Left ventricle myocardium inferior (tissue), 1 donor: ENCODE measurements around the gene ROPN1L. TPM values are rescaled to one million over a fixed set of nuclear protein-coding genes. Genes with fewer than 3 reads are reported as not detected.
A peak's percentile ranks its signal among the peaks of the same experiment; 100 is the strongest.

Experiments
- DNase-seq: peaks from one replicate; pipeline ENCODE4 v3.0.0-alpha.2; 2020
- H3K27ac ChIP-seq: fragments of 200-600 bp; replicated peaks from 2 replicates; pipeline ENCODE4 v1.8.0; 2021
- H3K27me3 ChIP-seq: fragments of 200-600 bp; 2 replicates; pipeline ENCODE4 v1.8.0; 2021; ENCODE audit warnings: low read depth
- H3K36me3 ChIP-seq: fragments of 200-600 bp; 2 replicates; pipeline ENCODE4 v1.8.0; 2021
- H3K4me1 ChIP-seq: fragments of 200-600 bp; 2 replicates; pipeline ENCODE4 v1.8.0; 2021
- H3K4me3 ChIP-seq: fragments of 200-600 bp; 2 replicates; pipeline ENCODE4 v1.8.0; 2021; ENCODE audit warnings: mild to moderate bottlenecking, moderate library complexity
- H3K9me3 ChIP-seq: fragments of 200-600 bp; replicated peaks from 2 replicates; pipeline ENCODE4 v1.8.0; 2021
- CTCF ChIP-seq: fragments of 200-600 bp; IDR thresholded peaks from 2 replicates; pipeline ENCODE4 v1.8.0; 2021; ENCODE audit warnings: antibody characterized with exemption, mild to moderate bottlenecking, borderline replicate concordance
- intact Hi-C: fragments of 100-400 bp; cut with micrococcal nuclease; formaldehyde crosslinking; loops from one replicate; pipeline ENCODE4 v1.11.0; 2022
- total RNA-seq: library from RNA; stranded (reverse); fragmentation: NEBNext Ultra II Directional; extraction: Animal tissue kit (Norgen Biotek cat#: 25700); gene quantifications from one replicate; pipeline ENCODE4 v1.2.1, GENCODE V29; 2021
- donor health status: DM: no; HTN: yes; CAD: no; lungs with severe emphysema.

Gene ROPN1L
- total RNA-seq, 1 donor from 2014 or later = 0.38 TPM

- Histone ChIP-seq H3K4me1 (peaks cover 22% of the 10 kb centered on the region), H3K9me3 (peaks cover 19% of the 10 kb centered on the region), H3K36me3 (no peaks in the 10 kb centered on the region), H3K27ac (no peak overlapping the region), H3K27me3 (no peaks in the 10 kb centered on the region), H3K4me3 (no peak overlapping the region)
- no peak for DNase-seq
- TF ChIP-seq CTCF = no peak
- intact Hi-C loops = no loop called here
Observed at GRCh38 chr5:10476878-10477277, 35.2 kb downstream of the ROPN1L start.

DNA sequence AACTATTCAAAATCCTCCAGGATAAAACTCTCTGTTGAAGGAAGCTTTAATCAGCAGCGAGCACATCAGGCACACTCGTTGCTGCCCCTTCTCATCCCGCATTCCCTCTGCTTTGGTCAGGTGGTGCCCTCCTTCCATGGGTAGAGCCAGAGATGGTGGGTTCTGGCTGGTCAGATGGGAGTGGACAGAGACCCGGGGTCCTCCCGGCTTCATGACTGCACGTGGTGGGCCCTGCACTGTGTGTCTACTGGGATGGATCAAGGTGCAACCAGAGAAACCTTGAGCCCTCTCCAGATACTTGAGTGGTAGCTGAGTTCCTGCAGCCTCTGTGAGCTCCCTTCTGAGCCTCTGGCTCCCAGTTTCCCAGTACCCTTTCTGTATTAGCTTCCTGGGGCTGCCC lies 36.3 kb downstream of the ROPN1L start:
- Histone ChIP-seq H3K27ac (no peak overlapping the region), H3K4me3 (no peak overlapping the region), H3K9me3 (peaks cover 19% of the 10 kb centered on the region), H3K36me3 (no peaks in the 10 kb centered on the region), H3K4me1 (peaks cover 22% of the 10 kb centered on the region), H3K27me3 (no peaks in the 10 kb centered on the region)
- no peak for DNase-seq
- intact Hi-C loops = no loop called here
- no peak for TF ChIP-seq CTCF

DNA sequence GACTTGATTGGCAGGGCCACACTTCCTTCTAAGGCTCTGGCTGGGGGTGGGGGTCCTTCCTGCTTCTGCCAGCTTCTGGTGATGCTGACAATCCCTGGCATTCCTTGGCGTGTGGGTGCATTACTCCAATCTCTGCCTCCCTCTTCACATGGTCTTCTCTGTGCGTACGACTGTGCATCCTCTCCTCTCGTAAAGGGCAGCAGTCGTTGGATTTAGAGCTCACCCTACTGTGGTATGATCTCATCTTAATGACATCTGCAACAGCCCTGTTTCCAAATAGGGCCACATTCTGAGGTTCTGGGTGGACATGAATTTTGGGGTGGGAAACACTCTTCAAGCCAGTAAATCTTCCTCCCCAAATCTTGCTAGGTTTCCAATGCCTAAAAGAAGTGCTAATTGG lies 36.8 kb downstream of the ROPN1L start:
- H3K27ac ChIP-seq = no peak overlapping the region
- no peaks in the 10 kb centered on the region for H3K27me3 ChIP-seq
- no peak for DNase-seq
- intact Hi-C loops = no loop called here
- H3K4me1 ChIP-seq = peaks cover 22% of the 10 kb centered on the region
- H3K36me3 ChIP-seq = no peaks in the 10 kb centered on the region
- peaks cover 19% of the 10 kb centered on the region for H3K9me3 ChIP-seq
- H3K4me3 ChIP-seq = no peak overlapping the region
- no peak for TF ChIP-seq CTCF

- no peak overlapping the region for H3K27ac ChIP-seq
- no peak for TF ChIP-seq CTCF
- H3K4me3 ChIP-seq = no peak overlapping the region
- no peaks in the 10 kb centered on the region for H3K36me3 ChIP-seq
- no peaks in the 10 kb centered on the region for H3K27me3 ChIP-seq
- DNase-seq = no peak
- H3K9me3 ChIP-seq = peaks cover 19% of the 10 kb centered on the region
- intact Hi-C loops = no loop called here
- peaks cover 22% of the 10 kb centered on the region for H3K4me1 ChIP-seq
Observed at GRCh38 chr5:10479154-10479721, 37.6 kb downstream of the ROPN1L start.

DNA sequence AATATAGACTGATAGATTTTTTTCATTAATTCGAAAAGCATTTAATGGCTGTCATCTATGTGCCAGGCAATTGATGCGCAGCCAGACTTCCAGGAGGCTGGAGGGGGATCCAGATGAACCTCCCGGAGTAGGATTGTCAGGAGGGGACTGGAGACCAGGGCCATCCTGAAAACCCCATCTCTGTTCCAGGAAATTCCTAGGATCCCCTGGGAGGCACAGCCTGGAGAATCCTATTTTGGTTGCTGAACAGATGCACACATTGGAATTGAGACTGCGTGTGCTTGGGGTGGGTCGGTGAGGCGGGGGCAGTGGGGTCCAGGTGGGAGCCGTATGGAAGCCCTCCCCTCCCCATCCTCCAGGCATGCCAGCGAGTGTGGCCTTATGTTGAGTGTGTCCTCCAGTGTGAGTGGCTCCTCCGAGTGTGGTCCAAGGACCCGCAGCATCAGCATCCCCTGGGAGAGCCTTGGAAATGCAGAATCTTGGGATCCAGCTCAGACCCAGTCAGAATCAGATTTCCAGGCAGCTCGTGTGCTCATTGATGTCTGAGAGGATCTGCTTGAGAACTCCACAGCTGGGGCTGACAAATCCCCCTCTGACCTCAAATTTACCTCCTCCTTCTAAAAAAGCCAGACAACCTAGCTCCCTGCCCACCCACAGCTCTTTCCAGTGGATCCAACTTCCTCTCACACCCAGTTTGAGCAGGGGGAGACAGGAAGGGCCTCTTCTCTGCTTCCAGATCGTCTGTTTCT lies 38.7 kb downstream of the ROPN1L start:
- peaks cover 9% of the 10 kb centered on the region for H3K9me3 ChIP-seq
- peaks cover 33% of the 10 kb centered on the region for H3K4me1 ChIP-seq
- H3K4me3 ChIP-seq = no peak overlapping the region
- no peaks in the 10 kb centered on the region for H3K27me3 ChIP-seq
- intact Hi-C loops = no loop called here
- H3K27ac ChIP-seq = peak overlapping the region; percentile 31
- no peak for TF ChIP-seq CTCF
- DNase-seq = no peak
- H3K36me3 ChIP-seq = no peaks in the 10 kb centered on the region
